ENCODE data around the gene KDF1. TPM values are rescaled to one million over a fixed set of nuclear protein-coding genes. Genes with fewer than 3 reads are reported as not detected.
A peak's percentile ranks its signal among the peaks of the same experiment; 100 is the strongest.

KDF1 gene
- total RNA-seq, 1 experiment from 2014 or later = 23.0 TPM

GRCh38 chr1:26900001-26900814 lies 60.1 kb downstream of the KDF1 start, which contains the start of gene GPATCH3:
Gene GPATCH3 (minus strand): TSS chr1:26900467. CDS start chr1:26900442, 25 bp downstream.
- CTCF ChIA-PET = interaction anchor here (0.9 kb wide), 1 partner anchor 10 kb away, joined by 3 read pairs; the partner anchor contains the start of gene GPN2
- peak within 1 kb of the TSS; percentile 92 to 99 for H3K4me3 ChIP-seq (replicated peaks in 1 of 2; ENCODE audit: low read depth in 1 of 2, low read length in 2 of 2)
- TF ChIP-seq ZBTB33 (IDR thresholded peaks at IDR 0.05; ENCODE audit: extremely low read depth, insufficient replicate concordance, low read length) (peak; percentile 99), EGR1 (IDR thresholded peaks at IDR 0.05; ENCODE audit: low read depth) (peak; percentile 62), RAD21 (IDR thresholded peaks at IDR 0.05; ENCODE audit: low read depth) (no peak), ATF3 (IDR thresholded peaks at IDR 0.05) (no peak), ELF1 (IDR thresholded peaks at IDR 0.05; ENCODE audit: borderline replicate concordance, low read depth) (no peak), CBX3 (IDR thresholded peaks at IDR 0.05; ENCODE audit: low read depth) (0 out of 2 replicates have a peak, but pooled peaks have one; percentile 35), ZNF274 (IDR thresholded peaks at IDR 0.05; ENCODE audit: low read depth, low read length) (no peak), MAX (IDR thresholded peaks at IDR 0.05) (peak; percentile 58), EZH2 (IDR thresholded peaks at IDR 0.05) (no peak), YY1 (IDR thresholded peaks at IDR 0.05; ENCODE audit: extremely low read depth, insufficient replicate concordance, low read depth, low read length) (peak; percentile 98), POLR2A (IDR thresholded peaks at IDR 0.05; ENCODE audit: borderline replicate concordance, extremely low read depth, insufficient read depth, insufficient read length) (peak; percentile 96), POLR2AphosphoS5 (IDR thresholded peaks at IDR 0.05; ENCODE audit: low read depth, low read length) (peak; percentile 92), CEBPB (IDR thresholded peaks at IDR 0.05; ENCODE audit: low read depth) (peak; percentile 72; the same call in 1 of the 2 replicates), JUND (IDR thresholded peaks at IDR 0.05) (no peak), CTCF (IDR thresholded peaks at IDR 0.05 in 2 of 3, conservative IDR thresholded peaks at IDR 0.05 in 1 of 3; ENCODE audit: borderline replicate concordance in 1 of 3, insufficient read depth in 1 of 3, low read depth in 2 of 3, low read length in 2 of 3) (no peak), TCF7L2 (IDR thresholded peaks at IDR 0.05; ENCODE audit: borderline replicate concordance, extremely low read depth, insufficient read depth, insufficient read length) (no peak), REST (IDR thresholded peaks at IDR 0.05; ENCODE audit: low read depth) (no peak)

More at GRCh38 chr1:26900001-26900814, 60.1 kb downstream of the KDF1 start, which contains the start of gene GPATCH3:
- H3K36me3 ChIP-seq (ENCODE audit: control insufficient read depth in 1 of 2, insufficient read depth in 2 of 2, low read length in 2 of 2) = peaks cover 9 to 11% of the 10 kb centered on the region in 2 experiments; a peak in 3 of 4 replicates
- no peaks in the 10 kb centered on the region for H3K9me3 ChIP-seq (ENCODE audit: control insufficient read depth in 1 of 2, insufficient read depth in 1 of 2, low read depth in 1 of 2, low read length in 2 of 2)
- peaks cover 32% of the 10 kb centered on the region for H3K79me2 ChIP-seq (ENCODE audit: insufficient read depth, low read length)
- H3K9ac ChIP-seq (ENCODE audit: low read length) = peak within 1 kb of the TSS; percentile 93
- peak within 1 kb of the TSS; percentile 61 for H3K27ac ChIP-seq (ENCODE audit: low read depth, low read length)
- ChIA-PET RAD21 (ENCODE audit: low non-redundant PET in 1 of 2, low total read pairs in 2 of 2, uncharacterized antibody in 2 of 2, unreplicated experiment in 2 of 2) (interaction anchor here in 1 of 2 experiments (0.7 kb wide), 1 partner anchor 91 kb away, joined by 3 read pairs; no protein-coding TSS in a partner anchor), POLR2A (interaction anchor here (1.0 to 2.0 kb wide), 7 partner anchors 9 to 60 kb away, joined by 3 to 17 read pairs (median 6); partner anchors contain the start of genes GPN2 and KDF1)
- intact Hi-C loops (cut with micrococcal nuclease) = no loop called here
- DNase-seq (ENCODE audit: low read depth, low spot score) = peak; percentile 85
- H4K20me1 ChIP-seq (ENCODE audit: insufficient read depth) = no peaks in the 10 kb centered on the region
- peak within 1 kb of the TSS; percentile 79 for H3K4me2 ChIP-seq (ENCODE audit: low read length)
- H3K4me1 ChIP-seq (ENCODE audit: control insufficient read depth in 1 of 2, insufficient read depth in 2 of 2, low read length in 2 of 2) = peaks cover 0 to 17% of the 10 kb centered on the region in 2 experiments; a peak in 2 of 4 replicates
- peak; percentile 90 for ATAC-seq
- BruUV-seq (replicated peaks) = TSS peak; percentile 77
- H3K9me2 ChIP-seq (ENCODE audit: insufficient read depth) = no peaks in the 10 kb centered on the region
- H3K27me3 ChIP-seq (ENCODE audit: insufficient read depth, low read length) = no peaks in the 10 kb centered on the region
- H2AFZ ChIP-seq (ENCODE audit: low read depth, low read length, poor library complexity, severe bottlenecking) = peak within 1 kb of the TSS; percentile 91
